Parathyroid adenoma (tissue), 2 donors: ENCODE results near the gene VOPP1.

Experiments
- H2AFZ ChIP-seq: fragments of 300-600 bp; sonication (generic); one replicate; pipeline ENCODE4 v1.7.0; 2017; ENCODE audit warnings: antibody characterized with exemption, mild to moderate bottlenecking
- H3K27ac ChIP-seq: fragments of 300-600 bp; sonication (generic); one replicate; pipeline ENCODE4 v1.7.0; 2017
- H3K27me3 ChIP-seq: fragments of 300-600 bp; sonication (generic); one replicate; pipeline ENCODE4 v1.7.0; 2017; ENCODE audit warnings: low read length; ENCODE audit not compliant: control insufficient read depth, insufficient read depth
- H3K36me3 ChIP-seq: fragments of 300-600 bp; sonication (generic); one replicate; pipeline ENCODE4 v1.7.0; 2017; ENCODE audit warnings: low read length; ENCODE audit not compliant: control insufficient read depth, insufficient read depth
- H3K4me1 ChIP-seq: fragments of 300-600 bp; sonication (generic); one replicate; pipeline ENCODE4 v1.7.0; 2017; ENCODE audit warnings: control low read depth
- H3K4me2 ChIP-seq: fragments of 300-600 bp; sonication (generic); one replicate; pipeline ENCODE4 v1.7.0; 2017; ENCODE audit warnings: low read length
- H3K4me3 ChIP-seq: fragments of 300-600 bp; sonication (generic); one replicate; pipeline ENCODE4 v1.7.0; 2017; ENCODE audit warnings: low read depth, low read length
- H3K79me2 ChIP-seq: fragments of 300-600 bp; sonication (generic); one replicate; pipeline ENCODE4 v1.7.0; 2017; ENCODE audit warnings: control low read depth
- H3K9ac ChIP-seq: fragments of 300-600 bp; sonication (generic); one replicate; pipeline ENCODE4 v1.7.0; 2017; ENCODE audit warnings: mild to moderate bottlenecking
- H3K9me3 ChIP-seq: fragments of 300-600 bp; sonication (generic); one replicate; pipeline ENCODE4 v1.7.0; 2017; ENCODE audit warnings: low read length; ENCODE audit not compliant: control insufficient read depth
- TF ChIP-seq, protein P1 (sequence below): fragments of 300-600 bp; sonication (generic); IDR thresholded peaks from one replicate; pipeline ENCODE4 v1.7.0; 2017; ENCODE audit warnings: antibody characterized with exemption, mild to moderate bottlenecking
- donor health status: primary hyperparathyroidism.

The VOPP1 gene

DNA sequence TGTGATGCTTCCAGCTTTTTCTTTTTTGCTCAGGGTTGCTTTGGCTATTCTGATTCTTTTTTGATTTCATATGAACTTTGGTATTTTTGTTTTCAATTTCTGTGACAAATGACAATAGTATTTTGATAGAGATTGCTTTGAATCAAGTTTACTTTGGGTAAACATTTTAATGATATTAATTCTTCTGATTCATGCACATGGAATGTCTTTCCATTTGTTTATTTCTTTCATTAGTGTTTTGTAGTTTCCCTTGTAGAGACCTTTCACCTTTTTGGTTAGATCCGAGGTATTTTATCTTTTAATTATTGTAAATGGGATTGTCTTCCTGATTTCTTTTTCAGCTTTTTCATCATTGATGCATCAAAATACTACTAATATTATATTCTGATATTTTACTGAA is 114.0 kb downstream of the VOPP1 start:
- Histone ChIP-seq H3K9me3 (no peaks in the 10 kb centered on the region), H3K27me3 (no peaks in the 10 kb centered on the region), H3K9ac (no peak overlapping the region), H3K4me2 (no peak overlapping the region), H3K4me1 (no peaks in the 10 kb centered on the region), H3K27ac (no peak overlapping the region), H2AFZ (no peak overlapping the region), H3K79me2 (no peaks in the 10 kb centered on the region), H3K36me3 (no peaks in the 10 kb centered on the region), H3K4me3 (no peak overlapping the region)
- TF ChIP-seq, protein P1, sequence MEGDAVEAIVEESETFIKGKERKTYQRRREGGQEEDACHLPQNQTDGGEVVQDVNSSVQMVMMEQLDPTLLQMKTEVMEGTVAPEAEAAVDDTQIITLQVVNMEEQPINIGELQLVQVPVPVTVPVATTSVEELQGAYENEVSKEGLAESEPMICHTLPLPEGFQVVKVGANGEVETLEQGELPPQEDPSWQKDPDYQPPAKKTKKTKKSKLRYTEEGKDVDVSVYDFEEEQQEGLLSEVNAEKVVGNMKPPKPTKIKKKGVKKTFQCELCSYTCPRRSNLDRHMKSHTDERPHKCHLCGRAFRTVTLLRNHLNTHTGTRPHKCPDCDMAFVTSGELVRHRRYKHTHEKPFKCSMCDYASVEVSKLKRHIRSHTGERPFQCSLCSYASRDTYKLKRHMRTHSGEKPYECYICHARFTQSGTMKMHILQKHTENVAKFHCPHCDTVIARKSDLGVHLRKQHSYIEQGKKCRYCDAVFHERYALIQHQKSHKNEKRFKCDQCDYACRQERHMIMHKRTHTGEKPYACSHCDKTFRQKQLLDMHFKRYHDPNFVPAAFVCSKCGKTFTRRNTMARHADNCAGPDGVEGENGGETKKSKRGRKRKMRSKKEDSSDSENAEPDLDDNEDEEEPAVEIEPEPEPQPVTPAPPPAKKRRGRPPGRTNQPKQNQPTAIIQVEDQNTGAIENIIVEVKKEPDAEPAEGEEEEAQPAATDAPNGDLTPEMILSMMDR = no peak

DNA sequence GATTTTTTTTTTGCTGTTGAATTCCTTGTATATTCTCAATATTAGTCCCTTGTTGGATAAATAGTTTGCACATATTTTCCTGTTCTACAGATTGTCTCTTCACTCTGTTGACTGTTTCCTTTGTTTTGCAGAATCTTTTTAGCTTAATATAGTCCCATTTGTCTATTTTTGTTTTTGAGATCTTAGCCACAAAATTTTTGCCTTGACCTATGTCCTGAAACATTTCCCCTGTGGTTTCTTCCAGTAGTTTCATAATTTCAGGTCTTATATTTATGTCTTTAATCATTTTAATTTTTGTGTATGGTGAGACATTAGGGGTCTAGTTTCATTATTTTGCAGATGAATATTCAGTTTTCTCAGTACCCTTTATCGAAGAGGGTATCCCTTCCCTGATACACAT is 114.5 kb downstream of the VOPP1 start:
- Histone ChIP-seq H3K27ac (no peak overlapping the region), H3K4me3 (no peak overlapping the region), H3K27me3 (no peaks in the 10 kb centered on the region), H3K79me2 (no peaks in the 10 kb centered on the region), H3K4me2 (no peak overlapping the region), H3K9ac (no peak overlapping the region), H3K9me3 (no peaks in the 10 kb centered on the region), H3K36me3 (no peaks in the 10 kb centered on the region), H2AFZ (no peak overlapping the region), H3K4me1 (no peaks in the 10 kb centered on the region)
- TF ChIP-seq, protein P1 = no peak

DNA sequence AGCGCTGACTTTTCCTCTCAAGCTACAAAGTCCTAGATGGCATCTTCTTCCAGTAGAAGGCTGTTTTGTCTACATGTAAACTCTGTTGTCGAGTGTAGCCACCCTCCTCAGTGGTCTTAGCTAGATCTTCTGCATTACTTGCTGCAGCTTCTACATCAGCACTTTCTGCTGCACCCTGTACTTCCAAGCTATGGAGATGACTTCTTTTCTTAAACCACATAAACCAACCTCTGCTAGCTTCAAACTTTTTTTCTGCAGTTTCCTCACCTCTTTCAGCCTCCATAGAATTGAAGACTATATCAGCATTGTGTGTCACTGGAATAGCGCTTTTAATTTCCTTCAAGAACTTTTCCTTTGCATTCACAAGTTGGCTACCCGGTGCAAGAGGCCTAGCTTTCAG is 119.3 kb downstream of the VOPP1 start:
- no peak overlapping the region for H3K27ac ChIP-seq
- no peaks in the 10 kb centered on the region for H3K9me3 ChIP-seq
- H3K36me3 ChIP-seq = no peaks in the 10 kb centered on the region
- TF ChIP-seq, protein P1 = no peak
- no peak overlapping the region for H2AFZ ChIP-seq
- no peak overlapping the region for H3K9ac ChIP-seq
- no peaks in the 10 kb centered on the region for H3K79me2 ChIP-seq
- H3K4me2 ChIP-seq = no peak overlapping the region
- no peak overlapping the region for H3K4me3 ChIP-seq
- H3K27me3 ChIP-seq = no peaks in the 10 kb centered on the region
- H3K4me1 ChIP-seq = no peaks in the 10 kb centered on the region

DNA sequence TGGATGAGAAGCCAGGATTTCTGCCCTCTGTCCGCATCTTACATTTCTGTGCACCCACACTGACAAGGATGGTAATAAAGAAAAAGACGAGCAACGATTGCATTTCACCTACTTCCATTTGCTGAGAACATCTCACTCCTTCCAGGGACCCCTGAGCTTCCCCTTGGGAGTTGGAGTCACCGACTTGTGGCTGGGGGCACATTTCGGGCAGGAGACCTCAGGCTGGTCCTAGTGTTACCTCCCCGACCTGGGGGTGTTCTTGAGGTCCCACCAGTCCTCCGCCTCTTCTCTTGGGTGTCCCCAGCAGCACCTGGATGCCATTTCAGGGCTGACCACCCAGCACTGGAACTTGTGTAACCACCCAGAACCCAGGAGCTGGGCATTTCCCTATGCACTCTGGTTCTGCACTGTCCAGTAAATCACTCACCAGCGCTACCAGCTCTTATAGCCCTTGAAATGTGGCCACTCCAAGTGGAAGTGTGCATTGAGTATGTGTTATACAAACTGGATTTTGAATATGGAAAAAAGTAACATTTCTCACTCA is 122.2 kb downstream of the VOPP1 start:
- H3K36me3 ChIP-seq = no peaks in the 10 kb centered on the region
- H3K4me2 ChIP-seq = no peak overlapping the region
- H2AFZ ChIP-seq = no peak overlapping the region
- H3K4me1 ChIP-seq = no peaks in the 10 kb centered on the region
- no peak overlapping the region for H3K4me3 ChIP-seq
- H3K9me3 ChIP-seq = no peaks in the 10 kb centered on the region
- H3K27ac ChIP-seq = no peak overlapping the region
- no peaks in the 10 kb centered on the region for H3K79me2 ChIP-seq
- no peak overlapping the region for H3K9ac ChIP-seq
- H3K27me3 ChIP-seq = no peaks in the 10 kb centered on the region
- TF ChIP-seq, protein P1 = no peak

DNA sequence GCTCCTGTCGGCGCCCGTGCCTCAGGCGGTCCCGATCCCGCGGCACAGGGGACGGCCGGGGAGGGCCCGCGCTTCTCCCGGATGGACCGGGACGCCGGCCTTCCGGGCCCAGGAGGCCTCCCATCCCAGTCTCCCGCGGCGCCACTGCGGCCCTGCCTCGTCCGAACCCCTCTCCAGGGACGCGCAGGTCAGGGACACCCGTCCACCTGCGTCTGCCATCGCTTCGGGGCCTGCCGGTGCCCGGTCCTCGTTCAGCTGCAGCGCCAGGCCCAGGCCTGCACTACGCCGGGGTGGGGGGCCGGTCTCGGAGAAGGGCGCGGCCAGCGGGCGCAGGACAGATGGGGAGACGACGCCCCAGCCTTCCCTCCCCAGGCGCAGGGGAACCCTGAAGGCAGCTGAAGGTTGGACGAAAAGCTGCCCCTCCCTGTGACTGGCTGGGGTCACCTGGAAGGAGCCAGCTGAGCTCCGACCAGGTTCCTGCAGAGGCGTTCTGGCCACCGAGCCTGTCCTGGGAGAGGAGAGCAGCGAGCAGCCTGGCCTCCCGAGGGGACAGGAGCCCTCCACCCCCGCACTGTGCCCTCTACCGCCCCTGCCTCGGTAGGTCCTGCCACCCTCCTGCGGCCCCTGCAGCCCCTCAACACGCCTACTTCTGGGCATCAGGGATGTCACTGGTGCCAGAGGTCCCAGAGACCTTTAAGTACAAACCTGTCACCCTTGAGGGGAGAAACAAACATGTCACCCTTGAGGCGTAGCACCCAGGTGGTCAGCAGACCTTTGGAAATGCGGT is 122.9 kb downstream of the VOPP1 start:
- H3K27me3 ChIP-seq = no peaks in the 10 kb centered on the region
- H3K79me2 ChIP-seq = no peaks in the 10 kb centered on the region
- H3K4me3 ChIP-seq = no peak overlapping the region
- H3K4me1 ChIP-seq = no peaks in the 10 kb centered on the region
- no peak overlapping the region for H3K4me2 ChIP-seq
- no peaks in the 10 kb centered on the region for H3K9me3 ChIP-seq
- no peak overlapping the region for H3K27ac ChIP-seq
- no peak overlapping the region for H2AFZ ChIP-seq
- no peaks in the 10 kb centered on the region for H3K36me3 ChIP-seq
- no peak overlapping the region for H3K9ac ChIP-seq
- TF ChIP-seq, protein P1 = no peak
